Stimulated activated CD4-positive, alpha-beta T cell treated with anti-CD3 and anti-CD28 coated beads, Interleukin-1b, Interleukin-23, amount 100 ng/mL, for 48 hours (primary cell): ENCODE data around the gene IHH.

ENCODE experiments used
- DNase-seq: peaks from one replicate; pipeline ENCODE4 v3.0.0-alpha.2; 2020

IHH gene

GRCh38 chr2:219037783-219038499 is 22.8 kb downstream of the IHH start:
- DNase-seq, result no peak

GRCh38 chr2:219035942-219036341 is 24.8 kb downstream of the IHH start:
- DNase-seq, result no peak

DNA sequence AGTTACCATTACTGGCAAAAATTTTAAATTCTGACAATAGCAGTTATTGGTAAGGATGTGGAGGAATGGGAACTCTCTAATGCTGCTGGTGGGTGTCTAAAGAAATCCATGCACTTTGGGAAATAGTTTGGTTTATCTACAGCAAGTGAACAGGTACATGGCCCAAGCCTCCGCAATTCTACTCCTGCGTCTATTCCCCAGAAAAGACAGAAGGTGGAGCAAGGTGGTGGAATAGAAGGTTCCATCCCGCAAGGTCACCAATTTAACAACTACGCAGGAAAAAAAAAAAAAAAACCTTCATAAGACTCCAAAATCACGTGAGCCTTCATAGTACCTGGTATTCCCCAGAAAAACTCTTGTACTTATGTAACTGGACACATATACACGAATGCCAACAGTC is 25.9 kb downstream of the IHH start:
- no peak for DNase-seq

- DNase-seq, result no peak
Observed at GRCh38 chr2:219032051-219032745, 28.5 kb downstream of the IHH start.

DNA sequence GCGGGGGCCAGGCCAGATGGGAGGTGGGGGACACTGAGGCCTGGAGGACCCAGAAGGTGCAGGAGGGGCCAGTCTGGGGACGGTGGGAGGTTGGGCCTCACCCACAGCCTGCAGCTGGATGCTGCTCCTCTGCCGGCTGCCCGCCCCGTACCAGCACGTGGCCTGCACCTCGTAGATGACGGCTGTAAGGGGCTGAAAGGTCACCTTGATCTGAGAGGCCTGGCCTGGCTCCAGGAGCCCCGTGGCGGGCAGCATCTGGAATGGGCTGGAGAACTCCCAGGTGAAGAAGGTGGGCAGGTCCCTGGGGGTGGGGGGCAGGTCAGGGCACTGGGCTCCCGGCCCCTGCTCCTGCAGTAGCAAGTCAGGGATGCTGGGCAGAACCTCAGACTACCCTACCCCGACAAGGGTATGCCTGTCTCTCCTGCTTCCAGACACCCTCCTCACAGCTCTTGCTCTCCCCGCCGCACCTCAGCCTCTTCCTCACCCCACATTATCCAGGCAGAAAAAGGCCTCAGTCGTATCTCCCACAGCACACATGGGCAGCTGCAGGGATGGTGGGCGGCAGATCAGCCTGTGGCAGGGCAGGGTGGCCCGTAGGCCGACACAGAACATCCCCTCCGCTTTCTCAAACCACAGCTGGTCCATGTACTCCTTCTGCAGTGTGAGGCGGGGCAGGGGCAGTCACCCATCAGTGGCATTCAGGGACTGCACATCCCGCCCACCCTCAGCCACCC is 29.5 kb downstream of the IHH start:
- no peak for DNase-seq

DNA sequence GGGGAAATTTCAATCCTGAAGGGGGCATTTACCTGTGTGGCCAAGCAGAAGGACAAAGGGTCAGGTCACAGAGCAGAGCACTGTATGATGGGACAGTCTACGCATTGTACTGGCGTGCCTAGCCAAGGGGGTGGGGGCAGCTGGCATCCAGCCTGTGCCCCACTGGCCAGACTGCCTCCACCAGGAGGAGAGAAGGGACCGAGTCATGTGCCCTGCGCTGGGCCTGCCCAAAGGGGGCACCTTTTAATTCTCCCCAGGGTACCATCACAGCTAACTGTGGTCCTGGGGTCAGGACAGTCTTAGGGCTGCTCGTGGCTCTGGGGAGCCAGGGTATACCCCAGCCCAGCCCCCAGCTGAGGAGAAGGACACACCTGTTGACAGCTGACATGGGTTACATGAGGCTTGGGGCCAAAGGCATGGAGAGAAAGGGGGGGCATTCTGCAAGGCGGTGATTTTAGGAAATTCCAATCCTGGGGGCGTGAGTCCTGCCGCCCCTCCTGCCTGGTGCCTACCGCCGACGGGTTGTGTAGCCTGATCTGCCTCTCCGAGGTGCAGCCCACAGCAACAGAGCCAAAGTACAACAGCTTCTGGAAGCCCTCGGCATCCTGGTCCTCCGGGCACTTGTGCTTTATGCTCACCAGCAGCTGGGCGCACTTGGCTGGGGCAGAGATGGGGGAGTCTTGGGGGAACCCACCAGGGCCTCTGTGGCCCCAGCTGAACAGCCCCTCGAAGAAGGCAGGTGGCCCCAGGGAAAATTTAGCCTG is 30.4 kb downstream of the IHH start:
- no peak for DNase-seq

GRCh38 chr2:219029829-219030165 is 30.9 kb downstream of the IHH start:
- DNase-seq, result peak; percentile 74

- DNase-seq, result no peak
Observed at GRCh38 chr2:219028996-219029828, 31.5 kb downstream of the IHH start.

- no peak for DNase-seq
Observed at GRCh38 chr2:219028141-219028540, 32.6 kb downstream of the IHH start.

- no peak for DNase-seq
Observed at GRCh38 chr2:219027511-219028055, 33.1 kb downstream of the IHH start.

DNA sequence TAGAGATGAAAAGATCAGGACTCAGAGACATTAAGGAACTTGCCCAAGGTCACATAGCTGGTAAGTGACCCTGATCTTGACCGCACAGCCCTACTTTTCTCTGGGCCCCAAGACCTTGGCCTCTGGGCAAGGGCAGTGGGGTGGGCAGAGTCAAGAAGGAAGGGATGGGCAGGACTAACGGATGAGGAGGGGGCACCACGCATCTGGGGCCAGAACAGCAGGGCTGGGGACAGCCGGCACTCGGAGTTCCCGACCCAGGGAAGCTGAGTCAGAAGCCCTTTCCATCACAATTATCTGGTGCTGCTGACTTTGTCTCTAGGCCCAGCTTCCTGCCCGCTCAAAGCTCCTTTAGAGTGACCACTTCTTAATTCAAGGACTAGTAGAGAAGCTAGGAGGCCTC is 33.8 kb downstream of the IHH start:
- DNase-seq, result no peak

DNA sequence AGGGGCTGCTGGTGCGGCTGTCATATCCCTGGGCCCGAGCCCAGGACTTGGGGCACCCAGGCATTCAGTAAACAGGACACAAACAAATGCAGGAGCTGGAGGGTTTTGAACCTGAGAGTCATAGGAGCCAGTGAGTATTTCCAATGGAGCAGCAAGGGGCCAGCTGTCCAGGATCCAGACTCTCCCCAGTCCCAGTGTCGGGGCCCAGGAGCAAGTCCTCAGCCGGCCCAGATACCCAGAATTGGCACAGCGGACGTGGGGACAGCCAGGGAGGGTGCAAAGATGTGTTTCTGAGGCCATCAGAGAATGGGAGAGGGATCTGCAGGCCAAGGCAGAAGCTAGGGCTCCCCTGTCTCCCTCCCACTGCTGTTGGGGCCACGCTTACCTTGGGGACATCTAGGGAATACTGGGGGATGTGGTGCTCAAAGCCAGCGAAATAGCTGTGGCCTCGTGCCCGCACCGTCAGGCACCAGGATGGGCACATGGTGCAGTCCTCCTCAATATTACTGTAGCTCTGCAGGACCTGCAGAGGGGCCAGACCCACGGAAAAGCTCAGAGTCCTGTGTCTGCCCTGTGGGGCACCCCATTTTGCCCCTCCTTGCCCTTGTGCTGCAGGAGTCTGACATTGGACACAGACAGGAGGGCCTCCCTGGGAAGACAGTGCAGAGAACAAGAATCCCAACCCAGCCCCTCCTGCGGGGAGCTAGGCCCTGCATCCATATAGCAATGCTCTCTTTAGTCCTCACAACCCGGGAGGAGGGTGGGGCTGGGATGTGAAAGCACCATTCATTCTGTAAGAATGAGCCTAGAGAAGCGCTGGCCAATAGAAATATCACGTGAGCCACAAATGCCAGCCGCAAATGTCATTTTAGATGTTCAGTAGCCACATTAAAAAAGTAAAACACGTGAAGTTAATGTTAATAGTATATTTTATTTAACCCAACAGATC is 34.8 kb downstream of the IHH start:
- no peak for DNase-seq

GRCh38 chr2:219024059-219024458 is 36.7 kb downstream of the IHH start:
- no peak for DNase-seq

GRCh38 chr2:219023045-219023605 is 37.6 kb downstream of the IHH start:
- no peak for DNase-seq

DNA sequence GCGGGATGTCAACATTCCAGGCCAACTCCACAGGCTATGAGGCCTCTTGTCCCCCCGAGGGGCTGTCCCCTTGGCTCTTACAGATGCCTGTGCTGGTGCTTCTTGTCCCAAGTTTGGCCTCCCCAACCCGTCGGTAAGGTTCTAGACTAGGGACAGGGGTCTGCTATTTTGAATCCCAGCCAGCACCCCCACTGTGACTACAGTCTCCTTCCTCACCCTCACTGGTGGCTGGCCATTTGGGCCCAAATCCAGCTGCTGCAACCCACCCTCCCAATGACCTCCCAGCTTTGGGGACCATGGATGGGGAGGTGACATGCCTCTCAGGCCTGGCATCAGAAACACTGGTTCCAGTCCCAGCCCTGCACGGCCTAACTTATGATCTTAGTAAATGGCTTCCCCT is 38.1 kb downstream of the IHH start:
- no peak for DNase-seq

DNA sequence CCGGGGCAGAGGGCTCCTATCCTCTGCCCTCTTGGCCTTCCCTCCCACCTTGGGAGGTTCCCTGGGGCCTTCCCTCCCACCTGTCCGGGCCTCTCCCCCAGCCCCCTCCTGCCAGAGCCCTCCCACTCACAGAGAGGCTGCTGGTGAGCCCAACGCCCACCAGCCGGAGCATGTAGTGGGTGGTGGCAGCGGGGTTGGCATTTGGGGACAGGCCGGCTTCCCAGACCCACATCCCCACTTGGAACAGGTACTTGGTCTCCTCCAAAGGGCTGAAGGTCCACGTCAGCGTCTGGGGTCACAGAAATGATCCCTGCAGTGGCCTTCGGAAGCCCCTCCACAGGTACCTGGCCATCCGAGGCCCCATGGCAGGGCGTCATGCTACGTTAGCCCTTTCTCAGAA is 38.7 kb downstream of the IHH start:
- no peak for DNase-seq

- no peak for DNase-seq
Observed at GRCh38 chr2:219021591-219021990, 39.1 kb downstream of the IHH start.

DNA sequence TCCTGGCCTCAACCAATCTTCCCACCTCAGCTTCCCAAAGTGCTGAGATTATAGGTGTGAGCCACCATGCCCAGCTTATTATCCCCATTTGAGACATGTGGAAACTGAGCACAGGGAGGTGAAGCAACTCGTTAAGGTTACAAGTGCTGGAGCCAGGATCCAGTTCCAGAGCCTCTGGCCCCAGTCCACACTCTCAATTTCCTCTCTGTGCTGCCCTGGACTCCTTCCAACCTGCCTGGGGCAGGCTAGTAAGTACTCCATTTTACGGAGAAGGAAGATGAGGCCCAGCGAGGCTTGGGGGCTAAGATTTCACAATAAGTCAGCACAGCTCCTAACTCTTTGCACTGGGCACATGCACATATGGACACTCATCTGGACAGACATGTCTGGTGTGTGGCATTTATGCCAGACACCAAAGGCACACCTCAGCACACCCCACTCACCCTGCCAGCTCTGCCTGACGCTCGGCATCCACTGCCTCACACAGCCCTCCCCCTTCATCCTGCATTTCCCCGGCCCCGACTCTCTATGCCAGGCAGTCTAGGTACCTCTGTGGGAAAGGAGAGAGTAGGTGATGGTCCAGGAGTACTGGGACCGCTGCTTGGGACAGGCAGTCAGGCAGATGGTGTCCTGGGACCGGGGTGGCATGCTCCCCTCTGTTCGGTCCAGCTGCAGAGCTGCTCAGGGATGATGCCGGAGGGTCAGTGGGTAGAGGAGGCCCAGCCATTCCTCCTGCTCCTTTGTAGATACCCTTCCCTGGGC is 39.9 kb downstream of the IHH start:
- DNase-seq, result no peak

- DNase-seq, result no peak
Observed at GRCh38 chr2:219019436-219019835, 41.3 kb downstream of the IHH start.

GRCh38 chr2:219018726-219019125 is 42.0 kb downstream of the IHH start:
- no peak for DNase-seq
